ENCODE data around the gene NPLOC4.
A peak's percentile ranks its signal among the peaks of the same experiment; 100 is the strongest.

NPLOC4 gene

DNA sequence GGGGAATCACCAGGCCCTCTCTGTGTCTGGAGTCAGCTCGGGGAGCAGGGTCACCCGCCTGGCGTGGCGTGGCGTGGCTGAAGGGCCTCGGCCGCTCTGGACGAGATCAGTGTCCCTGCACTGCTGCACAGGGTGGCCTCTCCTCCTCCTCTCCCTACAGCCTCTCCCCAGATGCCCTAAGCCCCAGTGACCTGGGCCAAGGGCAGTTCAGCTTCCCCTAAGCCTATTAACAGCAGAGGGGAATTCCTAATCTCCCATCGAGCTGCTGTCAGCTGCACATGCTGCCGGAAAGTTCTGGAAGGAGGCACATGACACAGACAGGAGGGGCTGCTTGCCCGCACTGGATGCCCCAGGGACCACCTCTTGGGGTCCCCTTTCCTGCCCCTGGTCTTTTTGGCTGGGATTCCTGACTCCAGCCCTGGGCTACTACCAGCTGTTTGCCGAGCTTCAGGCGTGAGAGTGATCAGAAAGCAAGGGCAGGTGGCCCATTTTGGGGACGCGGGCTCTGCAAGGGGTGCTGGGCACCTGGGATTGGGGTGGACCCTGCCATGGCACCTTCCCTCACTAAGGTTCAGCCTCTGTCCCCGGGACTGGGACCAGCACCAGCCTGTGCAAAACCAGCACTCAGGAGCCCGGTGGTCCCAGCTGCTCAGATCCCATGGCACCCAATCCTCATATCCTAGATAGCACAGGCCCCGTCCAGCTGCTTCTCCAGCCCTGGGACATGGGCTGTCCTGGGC is 18.6 kb upstream of the NPLOC4 start:
- TF ChIP-seq, protein P1, sequence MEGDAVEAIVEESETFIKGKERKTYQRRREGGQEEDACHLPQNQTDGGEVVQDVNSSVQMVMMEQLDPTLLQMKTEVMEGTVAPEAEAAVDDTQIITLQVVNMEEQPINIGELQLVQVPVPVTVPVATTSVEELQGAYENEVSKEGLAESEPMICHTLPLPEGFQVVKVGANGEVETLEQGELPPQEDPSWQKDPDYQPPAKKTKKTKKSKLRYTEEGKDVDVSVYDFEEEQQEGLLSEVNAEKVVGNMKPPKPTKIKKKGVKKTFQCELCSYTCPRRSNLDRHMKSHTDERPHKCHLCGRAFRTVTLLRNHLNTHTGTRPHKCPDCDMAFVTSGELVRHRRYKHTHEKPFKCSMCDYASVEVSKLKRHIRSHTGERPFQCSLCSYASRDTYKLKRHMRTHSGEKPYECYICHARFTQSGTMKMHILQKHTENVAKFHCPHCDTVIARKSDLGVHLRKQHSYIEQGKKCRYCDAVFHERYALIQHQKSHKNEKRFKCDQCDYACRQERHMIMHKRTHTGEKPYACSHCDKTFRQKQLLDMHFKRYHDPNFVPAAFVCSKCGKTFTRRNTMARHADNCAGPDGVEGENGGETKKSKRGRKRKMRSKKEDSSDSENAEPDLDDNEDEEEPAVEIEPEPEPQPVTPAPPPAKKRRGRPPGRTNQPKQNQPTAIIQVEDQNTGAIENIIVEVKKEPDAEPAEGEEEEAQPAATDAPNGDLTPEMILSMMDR (IDR thresholded peaks at IDR 0.05; ENCODE audit: low read depth, low read length, missing control alignments), result no peak
- DNase-seq (ENCODE audit: low read depth), result no peak
- in situ Hi-C loops (cut with HindIII; ENCODE audit: low sequenced_read_pairs), result no loop called here
- H3K4me3 ChIP-seq (ENCODE audit: low read depth, low read length), result no peak overlapping the region

DNA sequence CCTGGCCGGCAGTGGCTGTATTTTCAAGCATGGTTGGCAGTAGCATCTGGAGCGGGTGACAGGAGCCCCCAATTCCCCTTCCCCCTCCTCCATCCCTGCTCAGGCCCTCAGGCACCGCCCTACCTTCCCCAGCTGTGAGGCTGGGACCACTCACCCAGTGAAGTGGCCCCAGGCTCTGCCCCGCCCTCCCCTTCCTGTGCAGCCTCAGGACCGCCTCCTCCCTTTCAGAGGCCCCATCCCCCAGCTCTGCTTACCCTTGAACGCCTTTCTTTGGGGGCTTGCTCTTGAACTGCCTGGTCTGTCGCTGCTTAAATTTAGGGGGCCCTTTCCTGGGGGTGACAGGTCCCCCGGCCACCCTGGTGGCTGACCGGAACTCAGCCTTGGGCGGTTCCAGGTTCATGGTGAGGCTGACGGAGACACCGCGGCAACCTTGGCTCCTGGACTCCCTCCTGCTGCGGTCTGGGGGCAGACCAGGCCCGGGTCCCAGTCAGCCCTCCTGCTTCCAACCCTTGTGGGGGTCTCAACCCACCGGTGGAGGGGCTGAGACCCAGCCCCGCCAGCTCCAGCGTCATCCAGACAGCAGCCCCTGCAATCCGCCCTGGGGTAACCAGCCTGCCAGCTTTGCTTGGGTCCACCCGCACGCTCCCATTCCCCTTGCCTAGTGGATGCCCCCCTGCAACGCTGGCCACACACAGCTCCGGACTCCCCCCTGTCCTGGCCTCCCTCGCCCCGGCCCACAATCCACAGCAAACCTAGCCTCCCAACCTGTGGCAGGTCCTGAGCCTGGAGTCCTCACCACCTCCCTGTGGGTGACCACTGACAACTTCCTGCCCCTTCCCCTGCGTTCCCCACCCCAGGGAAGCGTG is 16.2 kb upstream of the NPLOC4 start:
- DNase-seq (ENCODE audit: low read depth), result no peak
- no peak overlapping the region for H3K4me3 ChIP-seq (ENCODE audit: low read depth, low read length)
- in situ Hi-C loops (cut with HindIII; ENCODE audit: low sequenced_read_pairs), result no loop called here
- TF ChIP-seq, protein P1 (IDR thresholded peaks at IDR 0.05; ENCODE audit: low read depth, low read length, missing control alignments), result no peak

DNA sequence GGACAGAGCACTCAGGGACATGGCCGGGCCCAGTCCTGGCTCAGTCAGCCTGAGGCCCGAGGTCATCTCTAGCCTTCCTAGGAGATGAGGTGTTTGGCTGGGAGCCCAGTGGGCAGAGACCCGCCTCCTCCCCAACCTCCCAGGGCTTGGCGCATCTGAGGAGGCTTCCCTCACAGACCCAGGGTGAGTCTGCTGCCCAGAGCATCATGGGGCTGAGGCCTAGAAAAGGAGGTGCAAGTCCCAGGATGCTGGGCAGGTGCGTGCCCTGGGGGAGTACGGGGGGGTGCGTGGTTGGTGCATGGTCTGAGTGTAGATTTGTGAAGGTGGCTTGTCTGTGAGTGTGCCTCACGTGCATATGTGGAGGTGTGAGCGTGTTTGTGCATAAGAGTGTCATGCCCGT is 14.8 kb upstream of the NPLOC4 start:
- no peak overlapping the region for H3K4me3 ChIP-seq (ENCODE audit: low read depth, low read length)
- in situ Hi-C loops (cut with HindIII; ENCODE audit: low sequenced_read_pairs), result no loop called here
- peak; percentile 73 for DNase-seq (ENCODE audit: low read depth)
- TF ChIP-seq, protein P1 (IDR thresholded peaks at IDR 0.05; ENCODE audit: low read depth, low read length, missing control alignments), result no peak

DNA sequence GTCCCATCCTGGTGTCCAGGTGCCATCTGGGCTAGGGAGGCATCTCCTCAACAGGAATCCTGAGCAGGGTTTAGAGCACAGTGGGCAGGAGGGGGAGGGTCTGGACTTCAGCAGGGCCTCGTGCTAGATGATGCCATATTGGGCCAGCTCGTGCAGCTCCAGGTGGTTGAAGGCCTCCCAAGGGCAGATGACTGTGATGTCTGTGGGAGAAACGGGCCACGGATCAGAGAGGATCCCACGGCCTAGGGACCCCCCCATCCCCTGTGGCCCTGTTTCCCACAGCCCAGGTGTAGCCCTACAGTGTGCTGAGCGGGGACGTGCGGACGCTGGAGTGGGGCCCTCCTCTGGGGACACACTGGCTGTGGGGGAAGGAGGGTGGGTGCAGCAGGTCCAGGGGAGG is 14.0 kb upstream of the NPLOC4 start:
- TF ChIP-seq, protein P1 (IDR thresholded peaks at IDR 0.05; ENCODE audit: low read depth, low read length, missing control alignments), result no peak
- H3K4me3 ChIP-seq (ENCODE audit: low read depth, low read length), result no peak overlapping the region
- in situ Hi-C loops (cut with HindIII; ENCODE audit: low sequenced_read_pairs), result no loop called here

DNA sequence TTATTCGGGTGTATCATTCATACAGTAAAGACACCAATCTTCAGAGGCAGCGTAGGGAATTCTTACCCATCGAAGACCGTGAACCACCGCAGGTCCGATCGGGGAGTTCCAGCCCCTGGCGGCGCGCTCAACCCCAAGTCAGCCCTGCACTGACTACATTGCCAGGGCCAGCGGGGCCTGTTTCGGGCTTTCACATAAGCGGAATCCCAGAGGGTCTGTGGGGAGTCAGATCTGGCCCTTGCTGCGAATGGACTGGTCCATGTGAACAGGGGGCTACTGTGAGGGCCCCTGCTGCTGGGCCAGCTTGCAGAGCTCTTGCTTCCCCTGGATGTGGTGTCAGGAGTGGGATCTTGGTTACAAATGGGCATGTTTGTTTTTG is 11.8 kb upstream of the NPLOC4 start:
- in situ Hi-C loops (cut with HindIII; ENCODE audit: low sequenced_read_pairs), result no loop called here
- H3K4me3 ChIP-seq (ENCODE audit: low read depth, low read length), result no peak overlapping the region
- DNase-seq (ENCODE audit: low read depth), result no peak
- TF ChIP-seq, protein P1 (IDR thresholded peaks at IDR 0.05; ENCODE audit: low read depth, low read length, missing control alignments), result no peak

More for the DNA sequence above, 14.0 kb upstream of the NPLOC4 start:
- DNase-seq (ENCODE audit: low read depth), result no peak

DNA sequence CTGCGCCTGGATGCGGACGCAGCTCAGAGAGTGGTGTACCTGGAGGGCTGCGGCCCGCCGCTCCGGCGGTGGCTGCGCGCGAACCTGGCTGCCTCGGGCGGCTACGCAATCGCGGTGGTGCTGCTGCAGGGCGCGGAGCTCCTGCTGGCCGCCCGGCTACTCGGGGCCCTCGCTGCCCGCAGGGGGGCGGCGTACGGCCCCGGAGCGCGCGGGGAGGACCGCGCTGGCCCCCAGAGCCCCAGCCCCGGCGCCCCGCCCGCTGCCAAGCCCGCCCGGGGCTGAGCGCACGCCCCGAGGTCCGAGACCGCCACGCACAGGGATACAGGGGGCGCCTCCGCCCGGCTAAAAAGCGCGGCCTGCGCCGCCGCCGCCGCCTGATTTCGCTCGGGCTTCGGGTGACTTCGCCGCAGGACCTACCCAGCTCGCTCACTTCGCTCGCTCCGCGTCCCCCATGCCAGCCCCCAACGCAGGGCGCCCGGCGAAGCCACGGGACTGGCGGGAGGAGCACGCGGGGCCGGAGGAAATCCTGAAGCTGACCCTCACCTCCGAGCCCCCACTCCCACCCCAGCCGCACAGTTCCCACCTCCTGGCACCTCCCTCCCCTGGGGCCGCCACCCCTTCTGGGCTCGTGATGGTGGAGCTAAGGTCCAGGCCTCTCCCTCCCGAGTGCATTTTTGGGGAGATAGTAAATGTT is 11.2 kb upstream of the NPLOC4 start:
- H3K4me3 ChIP-seq (ENCODE audit: low read depth, low read length), result no peak overlapping the region
- TF ChIP-seq, protein P1 (IDR thresholded peaks at IDR 0.05; ENCODE audit: low read depth, low read length, missing control alignments), result no peak
- in situ Hi-C loops (cut with HindIII; ENCODE audit: low sequenced_read_pairs), result no loop called here
- DNase-seq (ENCODE audit: low read depth), result no peak
